ENCODE results near the gene ANKS1B.

The ANKS1B gene

GRCh38 chr12:99859126-99859525 is 125.6 kb downstream of the ANKS1B start:
- DNase-seq: no peak

DNA sequence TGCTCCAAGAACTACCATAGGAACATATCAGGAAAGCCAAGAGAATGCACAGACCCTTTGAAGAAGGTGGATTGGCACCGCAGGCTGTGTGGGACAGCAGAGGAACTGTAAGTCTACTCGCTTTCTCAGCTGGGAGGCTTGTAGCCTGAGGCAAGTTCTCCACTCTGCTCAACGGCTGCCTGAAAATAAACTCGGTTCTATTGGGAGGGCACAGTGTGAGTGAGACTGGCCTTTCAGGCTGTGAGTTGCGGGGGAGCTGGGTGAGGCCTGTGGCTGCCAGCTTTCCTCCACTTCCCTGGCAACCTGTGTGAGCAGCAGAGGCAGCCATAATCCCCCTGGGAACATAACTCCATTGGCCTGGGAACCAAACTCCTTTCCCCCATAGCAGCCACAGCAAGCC is 132.1 kb downstream of the ANKS1B start:
- DNase-seq: no peak

GRCh38 chr12:99847936-99848335 is 136.8 kb downstream of the ANKS1B start:
- no peak for DNase-seq

DNA sequence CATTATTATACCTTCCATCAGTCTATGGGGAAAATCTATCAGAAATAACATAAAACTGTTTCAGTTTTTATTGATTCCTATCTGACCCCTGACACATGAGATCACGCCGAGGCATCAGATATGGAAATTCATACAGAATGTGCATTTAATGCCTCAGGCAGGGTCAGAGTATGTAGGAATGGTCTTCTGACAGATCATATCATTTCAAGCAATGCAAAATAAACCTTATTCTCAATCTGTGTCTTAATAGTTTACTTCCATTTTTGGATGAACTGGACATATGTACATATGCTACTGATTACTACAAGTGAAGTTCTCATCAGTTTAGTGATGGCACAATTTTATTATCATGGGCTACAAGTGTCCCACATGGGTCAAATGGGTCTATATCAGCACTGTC is 150.0 kb downstream of the ANKS1B start:
- DNase-seq: no peak

GRCh38 chr12:99833397-99833796 is 151.3 kb downstream of the ANKS1B start:
- DNase-seq: no peak

DNA sequence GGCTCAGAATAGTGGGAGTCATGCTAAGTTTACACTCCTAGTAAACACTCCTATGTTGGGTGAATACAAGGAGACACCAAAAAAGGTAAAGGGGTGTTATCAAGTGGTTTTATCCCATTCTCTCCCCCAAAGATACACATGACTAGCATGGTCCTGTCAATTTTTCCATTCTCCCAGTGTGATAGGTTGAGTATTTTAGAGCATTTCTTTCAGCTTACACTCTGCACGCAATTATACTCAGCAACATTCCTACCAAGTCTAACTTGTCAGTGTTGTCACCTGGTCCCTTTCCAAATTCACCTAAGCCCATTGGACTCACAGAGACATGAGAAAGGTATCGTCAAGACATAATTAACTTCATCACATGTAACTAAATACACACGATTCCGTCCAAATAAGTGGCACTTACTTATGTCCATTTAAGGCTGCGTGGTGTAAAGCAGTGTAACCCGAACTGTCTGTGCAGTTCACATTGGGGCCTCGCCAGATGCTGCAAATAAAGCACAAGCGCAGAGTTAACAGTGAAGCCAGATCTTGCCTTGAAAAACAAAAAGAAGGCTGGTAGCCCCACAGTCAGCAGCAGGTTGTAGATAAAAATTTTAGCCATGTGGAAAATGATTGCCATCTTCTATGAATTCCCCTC is 159.7 kb downstream of the ANKS1B start:
- no peak for DNase-seq

- no peak for DNase-seq
Measured at GRCh38 chr12:99822273-99822672, 162.5 kb downstream of the ANKS1B start.

GRCh38 chr12:99810718-99811593 is 173.8 kb downstream of the ANKS1B start:
- peak in 1 of 2 experiments; percentile 37 for DNase-seq

DNA sequence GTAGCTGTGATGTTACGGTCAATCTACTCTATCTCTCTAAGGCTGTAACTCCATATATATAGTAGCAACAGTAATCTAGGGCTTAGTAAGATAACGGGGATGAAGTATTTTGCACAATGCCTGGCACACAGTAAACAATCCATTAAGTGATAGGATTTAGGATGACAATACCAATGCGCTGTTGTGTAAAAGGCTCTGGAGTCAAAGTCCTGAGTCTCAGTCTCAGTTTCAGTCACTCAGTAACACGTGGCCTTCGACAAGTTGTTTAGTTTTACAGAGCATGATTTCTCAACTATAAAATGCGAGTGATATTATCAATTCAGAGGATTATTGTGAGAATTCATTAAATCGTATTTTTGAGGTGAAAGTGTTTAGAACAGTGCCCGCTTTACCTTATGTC is 174.8 kb downstream of the ANKS1B start:
- no peak for DNase-seq

DNA sequence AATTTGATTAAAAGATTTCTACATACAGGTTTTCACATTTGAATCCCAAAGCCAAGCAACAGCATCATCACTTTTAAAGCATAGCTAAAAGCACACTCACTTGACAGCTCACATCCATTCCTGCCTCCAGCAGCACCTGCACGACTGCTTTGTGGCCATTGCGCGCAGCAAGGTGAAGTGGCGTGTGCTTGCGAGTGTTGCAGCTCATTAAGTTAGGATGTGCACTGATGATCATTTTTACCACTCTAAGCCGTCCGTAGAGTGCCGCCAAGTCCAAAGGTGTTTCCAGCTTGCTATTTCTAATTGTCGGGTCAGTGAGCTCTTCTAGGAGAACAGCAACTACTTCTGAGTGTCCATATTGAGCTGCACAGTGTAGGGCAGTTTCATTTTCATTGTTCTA is 178.4 kb downstream of the ANKS1B start:
- DNase-seq: no peak

DNA sequence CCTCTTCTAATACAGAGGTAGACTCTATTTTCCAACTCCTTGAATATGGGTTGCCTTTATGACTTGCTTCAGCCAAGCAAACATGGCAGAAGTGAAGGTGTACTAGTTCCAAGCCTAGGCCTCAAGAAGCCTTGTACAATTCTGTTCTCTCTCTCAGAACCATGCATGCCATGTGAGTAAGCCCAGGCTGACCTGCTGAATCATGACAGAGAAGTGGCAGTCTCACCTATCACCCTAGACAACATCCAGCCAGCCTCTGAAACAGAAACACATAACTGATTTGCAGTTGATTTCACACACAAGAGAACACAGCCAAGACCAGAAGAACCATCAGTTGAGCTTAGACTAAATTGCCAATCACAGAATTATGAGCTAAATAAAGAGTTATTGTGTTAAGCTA is 180.0 kb downstream of the ANKS1B start:
- no peak for DNase-seq

DNA sequence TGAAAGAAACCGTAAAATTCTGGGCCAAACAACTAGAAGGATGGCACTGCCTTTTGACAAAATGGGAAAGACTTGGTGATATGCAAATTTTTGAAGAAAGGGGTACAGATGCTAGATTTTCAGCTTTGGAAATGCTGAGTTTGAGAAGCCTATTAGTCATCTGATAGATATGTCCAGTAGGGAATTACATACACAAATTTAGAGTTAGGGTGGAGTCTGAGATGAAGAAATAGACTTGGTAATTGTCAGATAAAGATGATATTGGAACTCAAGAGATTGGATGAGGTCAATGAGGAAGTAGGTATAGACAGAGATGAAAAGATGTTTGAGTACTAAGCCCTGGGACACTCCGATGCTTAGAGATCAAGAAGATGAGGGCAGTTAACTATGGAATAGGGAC is 184.1 kb downstream of the ANKS1B start:
- DNase-seq: no peak

GRCh38 chr12:99797931-99798330 is 186.8 kb downstream of the ANKS1B start:
- DNase-seq: peak in 1 of 2 experiments; percentile 34

- no peak for DNase-seq
Measured at GRCh38 chr12:99783421-99783820, 201.3 kb downstream of the ANKS1B start.

DNA sequence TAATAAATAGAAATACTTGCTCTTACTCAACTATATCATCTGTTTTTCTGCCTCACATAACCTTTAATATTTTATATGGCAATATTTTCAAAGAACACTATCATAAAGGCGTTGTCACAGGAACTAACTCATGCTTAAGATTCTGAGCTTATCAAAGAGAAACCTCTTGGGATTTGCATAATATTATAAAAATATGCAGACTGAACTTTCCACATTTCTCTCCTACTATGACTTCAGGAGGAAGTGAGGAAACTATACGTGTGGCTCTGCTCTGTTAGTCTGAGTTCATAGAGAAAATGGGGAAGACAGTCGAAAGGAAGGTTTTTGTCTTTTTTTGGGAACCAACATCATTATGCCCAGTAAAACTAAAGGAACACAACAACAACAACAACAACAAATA is 212.5 kb downstream of the ANKS1B start:
- no peak for DNase-seq

GRCh38 chr12:99771659-99772058 is 213.1 kb downstream of the ANKS1B start:
- no peak for DNase-seq

- DNase-seq: no peak
Measured at GRCh38 chr12:99769396-99769980, 215.2 kb downstream of the ANKS1B start.

DNA sequence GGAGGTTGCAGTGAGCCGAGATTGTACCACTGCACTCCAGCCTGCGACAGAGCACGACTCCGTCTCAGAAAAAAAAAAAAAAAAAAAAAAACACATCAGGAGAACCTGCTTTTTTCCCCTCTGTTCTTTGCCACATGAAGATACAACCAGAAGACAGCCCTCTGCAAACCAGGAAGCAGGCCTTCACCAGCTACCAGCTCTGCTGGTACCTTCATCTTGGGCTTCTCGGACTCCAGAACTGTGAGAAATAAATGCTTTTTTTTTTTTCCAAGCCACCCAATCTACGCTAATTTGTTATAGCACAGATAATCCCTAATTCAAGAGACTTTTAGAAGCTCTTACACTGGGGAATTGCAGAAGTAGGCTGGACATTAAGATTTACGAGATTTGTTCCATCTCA is 216.0 kb downstream of the ANKS1B start:
- DNase-seq: no peak

GRCh38 chr12:99767809-99768208 is 216.9 kb downstream of the ANKS1B start:
- no peak for DNase-seq

DNA sequence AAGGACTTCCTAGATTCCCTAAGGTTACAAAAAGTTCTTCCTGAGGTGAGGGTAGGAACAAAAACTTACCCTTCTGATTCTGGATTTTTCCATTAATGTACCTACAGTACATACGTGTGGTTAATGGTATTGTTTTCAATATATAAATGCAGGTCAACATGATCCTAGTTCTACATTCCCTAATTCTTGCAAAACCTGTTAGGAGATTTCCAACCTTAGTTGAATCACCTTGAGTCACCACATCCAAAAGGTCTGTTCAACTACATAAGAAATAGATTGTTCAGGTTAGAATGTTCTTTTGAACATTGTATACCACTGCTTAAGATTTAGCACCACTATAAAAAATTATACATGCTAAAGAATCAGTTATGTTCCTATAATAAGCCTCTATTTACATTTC is 218.3 kb downstream of the ANKS1B start:
- no peak for DNase-seq

DNA sequence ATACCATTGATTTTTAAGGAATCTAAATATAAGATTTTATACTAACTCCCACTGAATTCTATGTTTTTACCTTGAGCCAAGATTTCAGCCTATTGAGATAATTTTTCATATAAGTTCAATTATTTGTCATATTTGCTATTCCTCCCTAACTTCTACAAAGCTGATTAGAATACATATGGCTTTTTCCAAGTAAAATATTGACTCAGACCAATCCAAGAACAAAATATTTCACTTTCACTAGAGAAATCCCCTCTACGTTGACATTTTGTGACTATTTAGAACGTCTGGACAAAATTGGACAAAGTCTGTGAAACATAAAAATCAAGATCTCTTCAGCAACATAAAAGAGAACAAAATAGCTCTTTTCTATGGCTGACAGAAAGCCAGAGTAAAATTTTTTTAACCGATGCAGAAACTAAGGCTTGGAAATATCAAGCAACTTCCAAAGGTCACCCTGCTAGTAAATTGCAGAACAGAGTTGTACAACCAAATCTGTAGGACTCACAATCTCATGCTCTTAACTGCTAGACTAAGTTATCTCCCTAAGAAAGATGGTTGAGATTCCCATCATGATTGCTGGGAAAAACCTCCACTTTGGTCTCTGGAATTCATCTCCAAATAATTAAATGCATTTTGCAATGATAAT is 219.1 kb downstream of the ANKS1B start:
- no peak for DNase-seq

GRCh38 chr12:99759444-99759843 is 225.3 kb downstream of the ANKS1B start:
- DNase-seq: peak; percentile 15 to 22

- DNase-seq: no peak
Measured at GRCh38 chr12:99758997-99759396, 225.7 kb downstream of the ANKS1B start.

DNA sequence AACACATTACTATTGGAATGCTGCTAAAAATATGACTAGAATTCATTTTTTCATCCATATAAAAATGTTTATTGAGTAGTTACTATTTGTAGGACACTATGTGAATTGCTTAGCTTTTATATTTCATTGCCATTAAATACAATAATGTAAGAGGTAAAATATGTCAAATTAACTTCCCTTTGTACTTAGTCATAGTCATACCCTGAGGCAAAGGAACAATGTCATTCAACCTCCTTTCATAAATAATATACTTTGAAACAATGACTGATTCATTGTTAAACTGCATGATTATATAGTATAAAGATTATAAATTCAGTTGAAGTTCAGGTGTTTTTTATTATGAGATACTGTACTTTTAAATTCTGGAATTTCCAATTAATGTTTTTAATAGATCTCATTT is 232.0 kb downstream of the ANKS1B start:
- DNase-seq: no peak

Measured in cerebellar nuclear complex (tissue), 1 donor.